Retinal pigment epithelial cell (primary cell): ENCODE results near the gene DOCK2.
"Not testable (repeated sequence)": the region's sequence is repeated elsewhere in the genome, so short reads cannot be mapped to it uniquely, and the experiment has no call there.

Experiments
- DNase-seq: peaks from one replicate; pipeline ENCODE4 v3.0.0-alpha.2; 2010; ENCODE audit warnings: low read depth
- H3K4me3 ChIP-seq: 2 replicates; pipeline ENCODE4 v1.5.1; 2011; ENCODE audit warnings: mild to moderate bottlenecking, low read length, control low read depth, moderate library complexity
- CTCF ChIP-seq: conservative IDR thresholded peaks from 2 replicates; pipeline ENCODE4 v1.5.1; 2011; ENCODE audit warnings: low read depth, low read length, control low read depth, inconsistent platforms

Gene DOCK2

GRCh38 chr5:169719360-169720314, 82.6 kb downstream of the DOCK2 start:
- no peak overlapping the region for H3K4me3 ChIP-seq
- no peak for TF ChIP-seq CTCF
- DNase-seq = no peak

- peak; percentile 4 for TF ChIP-seq CTCF
- H3K4me3 ChIP-seq = no peak overlapping the region
- no peak for DNase-seq
These were observed 84.7 kb downstream of the DOCK2 start for GRCh38 chr5:169721771-169722170.

- DNase-seq = no peak
- TF ChIP-seq CTCF = no peak
- no peak overlapping the region for H3K4me3 ChIP-seq
These were observed 86.2 kb downstream of the DOCK2 start for GRCh38 chr5:169723103-169723831.

GRCh38 chr5:169724303-169725087, 87.4 kb downstream of the DOCK2 start:
- no peak for DNase-seq
- TF ChIP-seq CTCF = no peak
- H3K4me3 ChIP-seq = no peak overlapping the region

GRCh38 chr5:169725665-169726064, 88.6 kb downstream of the DOCK2 start:
- H3K4me3 ChIP-seq, DNase-seq: not testable (repeated sequence)

GRCh38 chr5:169728418-169728817, 91.3 kb downstream of the DOCK2 start:
- DNase-seq = no peak
- H3K4me3 ChIP-seq = no peak overlapping the region
- TF ChIP-seq CTCF = no peak

GRCh38 chr5:169731221-169731620, 94.1 kb downstream of the DOCK2 start:
- H3K4me3 ChIP-seq = no peak overlapping the region
- no peak for DNase-seq
- no peak for TF ChIP-seq CTCF
